ENCODE measurements around the gene IMP4. TPM values are rescaled to one million over a fixed set of nuclear protein-coding genes. Genes with fewer than 3 reads are reported as not detected.
A peak's percentile ranks its signal among the peaks of the same experiment; 100 is the strongest.

The IMP4 gene
- total RNA-seq, 1 experiment from 2014 or later: 103 TPM

DNA sequence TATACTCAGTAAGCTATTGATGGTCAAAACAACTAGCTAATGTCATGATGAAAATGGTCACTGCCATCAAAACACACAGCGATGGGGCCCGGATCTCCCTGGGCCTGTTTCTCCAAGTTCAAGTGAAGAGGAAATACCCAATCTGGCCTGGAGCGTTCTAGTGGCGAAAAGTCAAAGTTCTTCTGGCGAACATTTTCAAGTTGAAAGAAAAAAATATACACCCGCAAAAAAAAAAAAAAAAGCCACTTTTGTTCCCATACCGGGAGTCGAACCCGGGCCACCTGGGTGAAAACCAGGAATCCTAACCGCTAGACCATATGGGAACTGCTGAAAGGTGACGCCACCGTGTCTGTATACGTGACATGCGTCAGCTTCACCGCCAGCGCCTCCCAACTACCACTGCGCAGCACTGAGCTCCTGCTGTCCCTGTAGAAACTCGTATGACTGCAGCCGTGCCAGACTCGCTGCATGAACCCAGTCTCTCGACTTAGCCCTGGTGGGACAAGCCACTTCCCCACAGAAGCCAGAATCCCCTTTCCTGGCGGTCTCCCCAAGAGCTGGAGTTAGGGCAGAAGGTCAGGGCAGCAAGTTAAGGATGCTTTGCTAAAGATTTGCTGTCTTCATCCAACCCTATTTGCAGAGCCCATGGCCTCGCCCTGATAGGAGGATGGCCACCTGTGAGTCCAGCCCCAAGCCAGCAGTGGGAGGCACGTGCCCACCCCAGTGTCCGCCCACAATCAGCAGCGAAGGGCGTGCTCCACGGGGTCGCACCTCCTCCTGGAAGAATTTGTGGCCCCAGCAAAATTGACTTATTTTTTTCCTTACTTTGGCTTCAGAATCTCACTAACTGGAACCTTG, 5.6 kb upstream of the IMP4 start:
- peak; percentile 87 for DNase-seq (ENCODE audit: low read depth)

DNA sequence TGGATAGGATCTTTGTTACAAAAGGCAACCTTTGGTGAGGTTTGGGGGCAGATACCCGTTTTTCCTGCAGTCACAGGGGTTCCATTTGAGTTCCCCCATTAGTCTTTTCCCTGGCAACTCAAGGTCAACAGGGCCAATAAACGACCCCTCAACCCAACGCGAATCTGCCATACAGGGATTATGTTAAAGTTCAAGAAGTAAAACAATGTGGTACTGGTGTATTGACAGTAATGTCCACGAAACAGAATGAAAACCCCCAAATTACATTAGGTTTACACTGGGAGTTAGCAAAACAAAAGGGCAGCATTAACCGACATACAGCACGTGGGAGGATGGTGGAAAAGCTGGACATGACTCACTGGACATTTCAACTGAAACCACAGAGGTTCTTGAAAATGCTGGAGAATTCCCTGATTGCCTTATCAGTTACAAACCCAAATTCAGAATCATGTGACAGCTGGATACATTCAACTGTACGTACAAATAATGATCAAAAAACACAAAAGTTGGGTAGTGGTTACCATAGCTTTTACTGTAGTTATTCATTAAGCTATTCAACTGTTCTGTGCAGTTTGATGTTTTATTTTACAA, 4.9 kb upstream of the IMP4 start:
- peak; percentile 83 for DNase-seq (ENCODE audit: low read depth)

- DNase-seq (ENCODE audit: low read depth): no peak
Measured at GRCh38 chr2:130338793-130339345, 3.8 kb upstream of the IMP4 start.

DNA sequence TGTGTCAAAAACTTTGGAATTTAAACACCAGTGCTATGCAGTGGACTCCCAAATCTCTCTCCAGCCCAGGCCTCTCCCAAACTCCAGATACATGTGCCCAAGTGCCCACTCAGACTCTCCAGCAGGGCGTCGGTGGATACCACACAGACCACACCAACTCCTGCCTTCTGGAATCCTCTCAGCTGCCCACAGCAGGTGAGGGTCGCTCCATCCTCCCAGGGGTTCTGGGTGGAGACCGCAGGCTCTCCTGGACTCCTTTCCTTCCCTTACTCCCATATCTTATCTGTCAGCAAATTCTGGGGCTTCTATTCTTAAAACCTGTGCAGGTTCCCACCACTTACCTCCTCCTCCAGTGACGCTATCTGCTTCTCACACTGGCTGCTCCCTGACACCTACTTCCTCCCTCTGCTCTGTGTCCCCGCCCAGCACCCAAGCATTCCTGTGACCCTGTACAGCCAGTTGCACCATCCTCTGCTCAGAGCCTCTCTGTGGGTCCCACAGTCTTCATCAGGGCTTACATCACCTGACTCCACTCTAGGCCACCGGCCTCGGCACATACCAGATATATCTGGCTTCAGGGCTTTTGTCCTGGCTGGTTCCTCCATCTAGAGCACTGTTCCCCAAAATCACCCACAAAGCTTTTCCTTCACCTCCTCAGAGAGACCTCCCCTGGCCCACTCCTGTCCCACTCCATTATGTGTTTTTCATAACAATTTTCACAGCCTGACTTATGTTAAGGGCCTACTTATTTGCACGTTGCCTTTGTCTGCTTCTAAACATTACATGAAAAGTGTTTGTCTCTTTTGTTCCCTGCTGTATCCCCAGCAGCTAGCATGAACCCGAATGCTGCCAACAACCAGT, 2.6 kb upstream of the IMP4 start:
- no peak for DNase-seq (ENCODE audit: low read depth)

DNA sequence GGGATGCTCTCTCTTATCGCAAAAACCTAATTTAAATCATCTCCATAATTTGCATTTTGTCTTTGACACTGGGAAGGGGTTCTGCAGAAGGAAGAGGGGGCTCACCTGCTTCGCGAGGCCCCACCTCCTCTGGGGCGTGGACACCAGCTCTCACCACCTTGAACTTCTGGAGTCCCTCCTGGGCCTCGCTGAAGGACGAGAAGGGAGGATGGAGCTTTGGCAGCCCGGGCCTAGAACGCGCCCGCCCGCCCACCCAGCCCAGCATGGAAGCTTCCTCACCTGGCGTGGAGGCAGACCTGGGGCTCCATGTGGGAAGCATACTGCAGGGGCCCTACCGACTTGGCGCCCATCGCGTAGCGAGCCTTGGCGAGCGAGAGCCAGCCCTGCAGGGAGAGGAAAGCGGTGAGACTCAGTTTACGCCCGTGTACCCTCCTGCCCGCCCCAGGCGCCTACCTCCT, 1.1 kb upstream of the IMP4 start:
- DNase-seq (ENCODE audit: low read depth): no peak

GRCh38 chr2:130342020-130342532, 621 bp upstream of the IMP4 start:
- peak; percentile 96 for DNase-seq (ENCODE audit: low read depth)

GRCh38 chr2:130344578-130344977, 1.9 kb downstream of the IMP4 start:
- DNase-seq (ENCODE audit: low read depth): no peak

DNA sequence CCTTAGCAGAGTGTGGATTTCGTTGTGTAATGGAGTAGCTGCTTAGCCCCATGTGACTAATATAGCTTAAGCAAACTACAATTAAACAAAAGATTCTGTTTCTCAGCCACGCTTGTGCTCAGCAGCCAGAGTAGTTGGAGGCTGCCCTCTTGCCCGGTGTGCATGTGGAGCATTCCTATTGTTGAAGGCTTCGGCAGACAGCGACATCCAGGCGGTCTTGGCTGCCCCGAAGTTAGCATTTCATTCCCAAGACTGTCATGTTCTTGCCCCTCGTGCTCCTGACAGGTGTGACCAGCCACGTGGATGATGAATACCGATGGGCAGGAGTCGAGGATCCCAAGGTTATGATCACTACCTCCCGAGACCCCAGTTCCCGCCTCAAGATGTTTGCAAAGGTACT, 2.4 kb downstream of the IMP4 start:
- no peak for DNase-seq (ENCODE audit: low read depth)

DNA sequence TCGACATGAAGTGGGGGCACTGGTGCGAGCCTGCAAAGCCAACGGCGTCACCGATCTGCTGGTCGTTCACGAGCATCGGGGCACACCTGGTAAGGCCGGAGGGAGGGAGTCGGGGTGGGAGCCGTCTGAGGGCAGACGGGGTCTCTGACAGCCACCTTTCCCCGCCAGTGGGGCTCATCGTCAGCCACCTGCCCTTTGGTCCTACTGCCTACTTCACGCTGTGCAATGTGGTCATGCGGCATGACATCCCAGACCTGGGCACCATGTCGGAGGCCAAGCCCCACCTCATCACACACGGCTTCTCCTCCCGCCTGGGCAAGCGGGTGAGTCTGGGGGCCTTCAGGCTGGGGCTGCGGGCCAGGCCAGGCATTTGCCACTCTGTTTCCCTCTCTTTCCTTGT, 2.9 kb downstream of the IMP4 start:
- no peak for DNase-seq (ENCODE audit: low read depth)

DNA sequence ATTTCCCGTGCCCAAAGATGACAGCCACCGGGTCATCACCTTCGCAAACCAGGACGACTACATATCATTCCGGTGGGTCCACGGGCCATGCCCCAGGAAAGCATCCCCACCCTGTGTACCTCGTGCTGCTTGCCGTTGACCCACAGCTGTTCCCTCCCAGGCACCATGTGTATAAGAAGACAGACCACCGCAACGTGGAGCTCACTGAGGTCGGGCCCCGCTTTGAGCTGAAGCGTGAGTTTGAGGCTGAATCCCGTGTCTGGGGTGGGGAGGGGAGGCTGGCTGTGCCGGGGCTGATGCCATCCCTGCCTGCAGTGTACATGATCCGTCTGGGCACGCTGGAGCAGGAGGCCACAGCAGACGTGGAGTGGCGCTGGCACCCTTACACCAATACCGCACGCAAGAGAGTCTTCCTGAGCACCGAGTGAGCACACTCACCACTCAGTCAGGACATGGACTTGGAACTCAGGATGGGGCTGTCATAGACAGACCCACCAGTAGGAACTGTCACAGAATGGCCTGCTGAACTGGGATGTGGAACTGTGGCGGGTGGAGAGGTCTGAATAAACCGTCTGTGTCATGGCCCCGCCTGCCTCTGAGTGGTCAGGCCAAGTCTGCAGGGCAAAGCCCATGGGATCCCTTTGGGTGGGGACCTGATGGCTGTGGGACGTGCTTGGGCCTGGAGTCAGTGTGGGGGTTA, 3.5 kb downstream of the IMP4 start:
- no peak for DNase-seq (ENCODE audit: low read depth)

DNA sequence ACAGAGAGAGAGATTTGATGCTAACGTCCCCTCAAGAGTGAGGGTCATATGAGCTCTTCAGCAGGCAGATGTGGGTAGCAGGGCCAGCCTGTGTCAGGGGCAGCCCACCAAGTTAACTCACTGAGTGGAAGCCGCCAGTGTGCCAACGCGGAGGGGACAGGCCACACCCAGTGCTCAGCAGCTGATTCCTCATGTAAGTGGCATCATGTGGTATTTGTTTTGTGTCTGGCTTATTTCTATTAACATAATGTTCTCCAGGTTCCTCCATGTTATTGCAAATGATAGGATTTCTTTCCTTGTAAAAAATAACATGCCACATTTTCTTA, 4.0 kb downstream of the IMP4 start:
- DNase-seq (ENCODE audit: low read depth): no peak

GRCh38 chr2:130347220-130347925, 4.7 kb downstream of the IMP4 start:
- no peak for DNase-seq (ENCODE audit: low read depth)

DNA sequence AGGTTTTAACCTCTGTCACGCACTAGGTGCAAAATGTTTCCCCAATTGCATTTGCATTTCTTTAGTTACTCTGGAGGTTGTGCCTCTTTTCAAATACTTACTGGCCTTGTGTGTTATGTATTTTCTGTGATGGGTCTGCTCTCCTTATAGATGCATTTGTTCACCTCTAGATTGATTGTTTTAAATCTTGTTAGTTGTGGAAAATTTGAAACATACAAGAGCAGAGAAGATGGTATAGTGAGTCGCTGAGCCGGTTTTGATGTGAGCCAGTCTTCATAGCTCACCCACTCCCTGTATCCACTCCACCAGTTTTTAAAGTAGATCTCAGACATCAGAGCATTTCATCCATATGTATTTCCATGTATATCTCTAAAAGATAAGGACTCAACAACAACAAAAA, 6.5 kb downstream of the IMP4 start:
- DNase-seq (ENCODE audit: low read depth): no peak

DNA sequence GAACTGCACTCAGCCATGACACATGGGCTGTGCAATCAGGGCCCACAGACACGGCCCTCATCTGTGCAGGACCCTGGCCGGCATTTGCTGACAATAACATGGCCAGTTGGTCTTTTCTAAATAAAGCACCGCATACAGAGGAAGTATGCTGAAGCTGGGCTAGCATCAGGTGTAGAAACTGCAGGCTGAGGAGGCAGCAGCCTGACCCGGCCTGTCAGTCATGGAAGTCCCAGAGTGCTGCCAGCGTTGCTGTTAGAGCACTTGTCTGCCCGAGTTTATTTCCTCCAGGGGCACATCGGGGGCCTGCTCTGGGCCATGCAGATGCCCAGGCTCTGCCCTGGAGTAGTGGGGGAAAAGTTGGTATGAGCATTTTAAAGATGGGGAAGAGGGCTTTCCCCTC, 9.0 kb downstream of the IMP4 start:
- DNase-seq (ENCODE audit: low read depth): no peak

DNA sequence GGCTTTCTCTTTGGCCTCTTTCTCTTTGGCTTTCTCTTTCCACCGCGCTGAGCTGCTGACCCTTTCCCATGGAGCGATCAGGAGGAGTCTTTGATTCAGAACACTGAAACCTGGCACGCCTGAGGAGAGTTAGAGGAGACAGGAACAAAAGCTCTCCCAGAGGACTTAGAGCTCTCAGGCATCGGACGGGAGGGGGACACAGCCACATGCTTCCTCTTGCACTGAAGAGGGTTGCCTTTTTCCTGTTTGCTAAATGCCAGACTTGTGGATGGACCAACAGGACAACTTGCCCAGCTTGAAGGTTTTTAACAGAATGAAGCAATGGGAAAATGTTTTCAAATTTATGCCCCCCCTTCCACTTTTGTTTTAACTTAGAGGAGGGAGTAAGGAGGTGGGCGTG, 9.5 kb downstream of the IMP4 start:
- no peak for DNase-seq (ENCODE audit: low read depth)

DNA sequence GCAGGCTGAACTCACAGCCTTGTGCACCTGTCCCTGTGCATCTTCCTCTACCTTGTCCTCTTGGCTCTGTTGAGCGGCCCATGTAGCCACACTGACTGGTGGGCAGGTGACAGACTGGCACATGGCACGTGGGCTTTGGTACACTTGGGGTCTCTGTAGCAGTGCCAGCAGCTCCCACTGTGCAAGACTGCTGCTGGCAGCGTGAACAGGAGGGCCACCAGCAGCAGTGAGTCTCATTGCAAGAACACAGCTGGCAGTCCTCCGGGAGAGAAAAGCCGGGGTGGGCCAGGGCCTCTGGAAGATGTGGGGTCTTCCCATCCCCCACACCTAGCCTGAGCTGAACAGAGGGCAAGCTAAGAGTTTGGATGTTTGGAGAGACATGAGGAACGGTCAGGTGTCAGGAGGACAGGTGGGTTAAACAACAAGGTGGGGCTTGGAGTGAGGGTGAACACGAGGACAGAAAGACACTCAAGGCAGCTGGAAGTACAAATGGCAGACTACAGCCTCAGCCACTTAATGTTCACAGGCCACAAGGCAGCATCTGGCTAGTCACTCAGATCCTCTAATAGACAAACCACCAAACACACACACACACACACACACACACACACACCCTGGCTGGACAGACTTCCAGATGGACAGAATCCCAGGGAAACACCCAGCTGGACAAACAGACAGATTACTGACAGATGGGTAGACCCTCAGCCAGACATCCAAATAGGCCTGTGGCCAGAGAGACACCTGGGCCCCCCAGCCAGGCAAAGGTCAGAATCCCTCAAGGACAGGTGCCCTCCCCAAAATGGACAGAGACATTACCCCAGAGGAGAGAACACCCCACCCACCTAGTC, 10.8 kb downstream of the IMP4 start:
- peak; percentile 49 for DNase-seq (ENCODE audit: low read depth)

- peak; percentile 13 for DNase-seq (ENCODE audit: low read depth)
Measured at GRCh38 chr2:130354139-130354428, 11.4 kb downstream of the IMP4 start.

DNA sequence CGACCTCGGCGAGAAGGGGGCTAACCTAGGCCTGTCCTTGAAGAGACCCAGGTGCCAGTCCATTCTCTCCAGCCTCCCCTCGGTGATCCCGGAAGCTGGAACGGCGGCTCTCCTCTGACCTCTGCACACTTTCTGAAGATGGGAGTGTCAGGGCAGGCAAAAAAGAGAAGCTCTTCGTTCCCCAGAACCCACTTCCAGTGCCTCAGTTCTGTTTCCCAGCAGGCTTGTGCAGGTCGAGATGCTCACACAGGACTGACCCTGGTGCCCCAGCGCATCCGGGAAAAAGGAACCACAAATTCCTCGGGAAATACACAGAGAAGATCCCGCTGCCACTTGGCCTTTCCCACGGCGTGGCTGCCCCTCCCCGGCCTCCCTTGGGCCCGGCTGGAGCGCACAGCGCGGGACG, 12.5 kb downstream of the IMP4 start:
- DNase-seq (ENCODE audit: low read depth): peak; percentile 25

- peak; percentile 92 for DNase-seq (ENCODE audit: low read depth)
Measured at GRCh38 chr2:130355578-130356431, 13.1 kb downstream of the IMP4 start, which contains the start of gene PTPN18. Gene PTPN18, plus strand, starts transcription at chr2:130356056. Its CDS starts 52 bp downstream, at chr2:130356108.
